ENCODE data around the gene MT1G. TPM values are rescaled to one million over a fixed set of nuclear protein-coding genes. Genes with fewer than 3 reads are reported as not detected.

MT1G gene
- total RNA-seq, 2 donors from 2014 or later, result 34.7 TPM; not detected in 1

- no peak for ATAC-seq (ENCODE audit: insufficient number of reproducible peaks, low FRiP score, low read depth)
- Histone ChIP-seq H3K4me1 (ENCODE audit: control insufficient read depth in 1 of 2, low read depth in 2 of 2) (peaks cover 14 to 16% of the 10 kb centered on the region in 2 donors), H3K36me3 (no peaks in the 10 kb centered on the region), H3K27me3 (replicated peaks; ENCODE audit: insufficient read depth) (no peaks in the 10 kb centered on the region), H3K27ac (no peak within 1 kb of the TSS), H3K9me3 (no peaks in the 10 kb centered on the region), H3K4me3 (peak within 1 kb of the TSS; percentile 73)
- no peak for DNase-seq (ENCODE audit: low spot score)
- TF ChIP-seq, protein P1, sequence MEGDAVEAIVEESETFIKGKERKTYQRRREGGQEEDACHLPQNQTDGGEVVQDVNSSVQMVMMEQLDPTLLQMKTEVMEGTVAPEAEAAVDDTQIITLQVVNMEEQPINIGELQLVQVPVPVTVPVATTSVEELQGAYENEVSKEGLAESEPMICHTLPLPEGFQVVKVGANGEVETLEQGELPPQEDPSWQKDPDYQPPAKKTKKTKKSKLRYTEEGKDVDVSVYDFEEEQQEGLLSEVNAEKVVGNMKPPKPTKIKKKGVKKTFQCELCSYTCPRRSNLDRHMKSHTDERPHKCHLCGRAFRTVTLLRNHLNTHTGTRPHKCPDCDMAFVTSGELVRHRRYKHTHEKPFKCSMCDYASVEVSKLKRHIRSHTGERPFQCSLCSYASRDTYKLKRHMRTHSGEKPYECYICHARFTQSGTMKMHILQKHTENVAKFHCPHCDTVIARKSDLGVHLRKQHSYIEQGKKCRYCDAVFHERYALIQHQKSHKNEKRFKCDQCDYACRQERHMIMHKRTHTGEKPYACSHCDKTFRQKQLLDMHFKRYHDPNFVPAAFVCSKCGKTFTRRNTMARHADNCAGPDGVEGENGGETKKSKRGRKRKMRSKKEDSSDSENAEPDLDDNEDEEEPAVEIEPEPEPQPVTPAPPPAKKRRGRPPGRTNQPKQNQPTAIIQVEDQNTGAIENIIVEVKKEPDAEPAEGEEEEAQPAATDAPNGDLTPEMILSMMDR (IDR thresholded peaks at IDR 0.05), result no peak
Measured at GRCh38 chr16:56657555-56658326, 10.1 kb downstream of the MT1G start, which contains the start of gene MT1F. TSS of gene MT1F (plus strand) at chr16:56657959. CDS start at chr16:56658059, 100 bp downstream.

DNA sequence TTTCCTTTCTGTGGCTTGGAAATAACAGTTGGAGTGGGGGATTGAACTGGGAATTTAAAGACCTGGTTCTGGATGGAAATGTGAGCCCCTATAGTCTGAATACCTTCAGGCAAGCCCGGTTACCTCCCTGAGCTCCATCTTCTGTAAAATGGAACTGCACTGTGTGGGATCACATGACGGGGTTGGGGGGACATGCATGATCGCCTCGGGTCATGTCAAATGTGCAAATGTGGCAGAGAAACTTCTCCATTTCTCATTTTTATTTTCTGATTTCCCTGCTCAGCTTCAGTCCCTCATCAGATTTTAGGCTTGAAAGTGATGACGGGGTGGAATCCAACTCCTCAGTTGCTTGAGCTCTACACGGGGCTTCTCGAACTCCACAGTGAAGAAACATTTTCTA is 14.6 kb downstream of the MT1G start:
- Histone ChIP-seq H3K4me1 (ENCODE audit: control insufficient read depth in 1 of 2, low read depth in 2 of 2) (peaks cover 10 to 11% of the 10 kb centered on the region in 2 donors), H3K36me3 (no peaks in the 10 kb centered on the region), H3K27ac (no peak overlapping the region), H3K27me3 (replicated peaks; ENCODE audit: insufficient read depth) (no peaks in the 10 kb centered on the region), H3K4me3 (no peak overlapping the region), H3K9me3 (no peaks in the 10 kb centered on the region)
- ATAC-seq (ENCODE audit: insufficient number of reproducible peaks, low FRiP score, low read depth) (no peak), DNase-seq (ENCODE audit: low spot score) (no peak)
- TF ChIP-seq, protein P1 (IDR thresholded peaks at IDR 0.05), result no peak

DNA sequence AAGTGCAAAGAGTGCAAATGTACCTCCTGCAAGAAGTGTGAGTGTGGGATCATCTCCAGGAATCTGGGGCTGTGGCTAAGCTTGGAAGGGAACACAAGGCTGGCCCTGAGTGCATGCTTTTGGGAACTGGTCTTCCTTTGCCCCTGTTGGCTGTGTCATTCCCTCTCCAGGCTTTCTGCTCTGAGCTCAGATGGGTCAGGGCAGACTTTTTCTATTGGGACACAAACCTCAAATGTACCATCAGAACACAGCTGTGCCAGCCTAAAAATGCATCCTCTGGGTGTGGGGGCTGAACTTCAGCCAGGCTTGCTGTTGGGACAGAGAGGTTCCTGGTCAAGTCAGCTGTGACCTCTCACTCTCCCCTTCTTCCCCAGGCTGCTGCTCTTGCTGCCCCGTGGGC is 15.3 kb downstream of the MT1G start:
- Histone ChIP-seq H3K9me3 (no peaks in the 10 kb centered on the region), H3K4me1 (ENCODE audit: control insufficient read depth in 1 of 2, low read depth in 2 of 2) (peaks cover 4 to 5% of the 10 kb centered on the region in 2 donors), H3K27ac (no peak overlapping the region), H3K36me3 (no peaks in the 10 kb centered on the region), H3K4me3 (no peak overlapping the region), H3K27me3 (replicated peaks; ENCODE audit: insufficient read depth) (no peaks in the 10 kb centered on the region)
- ATAC-seq (ENCODE audit: insufficient number of reproducible peaks, low FRiP score, low read depth), result no peak
- TF ChIP-seq, protein P1 (IDR thresholded peaks at IDR 0.05), result no peak
- no peak for DNase-seq (ENCODE audit: low spot score)

GRCh38 chr16:56651586-56651985 is 16.3 kb downstream of the MT1G start, which contains the start of gene MT1B:
TSS of gene MT1B (plus strand) at chr16:56651886. CDS start at chr16:56651954, 68 bp downstream.
- Histone ChIP-seq H3K36me3 (no peaks in the 10 kb centered on the region), H3K9me3 (no peaks in the 10 kb centered on the region), H3K4me1 (ENCODE audit: control insufficient read depth in 1 of 2, low read depth in 2 of 2) (no peaks in the 10 kb centered on the region), H3K27me3 (replicated peaks; ENCODE audit: insufficient read depth) (no peaks in the 10 kb centered on the region), H3K27ac (no peak within 1 kb of the TSS), H3K4me3 (no peak within 1 kb of the TSS)
- no peak for DNase-seq (ENCODE audit: low spot score)
- TF ChIP-seq, protein P1 (IDR thresholded peaks at IDR 0.05), result no peak
- ATAC-seq (ENCODE audit: insufficient number of reproducible peaks, low FRiP score, low read depth), result no peak

DNA sequence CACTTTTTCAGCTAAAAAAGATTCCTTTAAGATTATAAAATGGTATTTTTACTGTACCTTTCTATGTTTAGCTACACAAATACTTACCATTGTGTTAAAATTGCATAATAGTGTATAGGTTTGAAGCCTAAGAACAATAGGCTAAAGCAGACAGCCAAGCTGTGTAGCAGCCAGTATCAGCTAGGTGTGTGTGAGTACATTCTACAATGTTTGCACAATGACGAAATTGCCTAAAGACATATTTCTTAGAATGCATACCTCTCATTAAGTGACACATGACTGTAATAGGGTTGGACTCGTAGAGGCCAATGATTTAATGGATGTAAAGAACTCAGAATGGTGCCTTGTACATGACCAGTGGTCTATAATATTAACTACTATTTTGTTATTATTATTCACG is 18.0 kb downstream of the MT1G start:
- Histone ChIP-seq H3K27ac (no peak overlapping the region), H3K9me3 (no peaks in the 10 kb centered on the region), H3K4me1 (ENCODE audit: control insufficient read depth in 1 of 2, low read depth in 2 of 2) (no peaks in the 10 kb centered on the region), H3K36me3 (no peaks in the 10 kb centered on the region), H3K27me3 (replicated peaks; ENCODE audit: insufficient read depth) (no peaks in the 10 kb centered on the region), H3K4me3 (no peak overlapping the region)
- ATAC-seq (ENCODE audit: insufficient number of reproducible peaks, low FRiP score, low read depth) (no peak), DNase-seq (ENCODE audit: low spot score) (no peak)
- TF ChIP-seq, protein P1 (IDR thresholded peaks at IDR 0.05), result no peak

All from thoracic aorta (tissue), 2 donors.